Osteoblast (primary cell): ENCODE data around the gene LRRC28. TPM values are rescaled to one million over a fixed set of nuclear protein-coding genes. Genes with fewer than 3 reads are reported as not detected.

Source experiments
- DNase-seq: peaks from one replicate; pipeline ENCODE4 v3.0.0; 2011; ENCODE audit warnings: low spot score, mixed read lengths; ENCODE audit not compliant: insufficient read length; ENCODE audit errors: missing footprints
- H2AFZ ChIP-seq: 2 replicates; pipeline ENCODE4 v1.6.0; 2011; ENCODE audit warnings: mild to moderate bottlenecking, low read length
- H3K27ac ChIP-seq: 2 replicates; pipeline ENCODE4 v1.5.1; 2011; ENCODE audit warnings: mild to moderate bottlenecking, low read depth, low read length, moderate library complexity
- H3K27me3 ChIP-seq: 2 replicates; pipeline ENCODE4 v1.6.0; 2012; ENCODE audit warnings: mild to moderate bottlenecking, control low read depth, inconsistent platforms, low read length, moderate library complexity; ENCODE audit not compliant: insufficient read depth
- H3K36me3 ChIP-seq: 2 replicates; pipeline ENCODE4 v1.5.1; 2011; ENCODE audit warnings: mild to moderate bottlenecking, low read length, control low read depth, moderate library complexity; ENCODE audit not compliant: insufficient read depth
- H3K4me1 ChIP-seq: 2 replicates; pipeline ENCODE4 v1.5.1; 2011; ENCODE audit warnings: mild to moderate bottlenecking, low read length, control low read depth, moderate library complexity; ENCODE audit not compliant: insufficient read depth
- H3K4me2 ChIP-seq: 2 replicates; pipeline ENCODE4 v1.6.0; 2011; ENCODE audit warnings: mild to moderate bottlenecking, low read length; ENCODE audit not compliant: insufficient read depth
- H3K4me3 ChIP-seq: fragments of 200-600 bp; sonication (generic); 3 replicates; pipeline ENCODE4 v1.5.1; 2012; ENCODE audit warnings: mild to moderate bottlenecking, low read length, inconsistent platforms; ENCODE audit not compliant: insufficient read depth
- H3K79me2 ChIP-seq: 2 replicates; pipeline ENCODE4 v1.6.0; 2012; ENCODE audit warnings: mild to moderate bottlenecking, low read length, control low read depth, inconsistent platforms; ENCODE audit not compliant: insufficient read depth
- H3K9me3 ChIP-seq: 2 replicates; pipeline ENCODE4 v1.5.1; 2011; ENCODE audit warnings: low read depth, low read length, control low read depth
- H4K20me1 ChIP-seq: 2 replicates; pipeline ENCODE4 v1.6.0; 2012; ENCODE audit warnings: mild to moderate bottlenecking, low read length, control low read depth; ENCODE audit not compliant: insufficient read depth
- CTCF ChIP-seq: IDR thresholded peaks from 2 replicates; pipeline ENCODE4 v1.5.1; 2011; ENCODE audit warnings: mild to moderate bottlenecking, low read depth, low read length, moderate library complexity; ENCODE audit errors: extremely low read depth
- total RNA-seq: library from RNA; depleted of rRNA; stranded (reverse); fragments of >200 nt; gene quantifications from 2 replicates; pipeline ENCODE4 v1.2.3, GENCODE V29; 2012

The LRRC28 gene
- total RNA-seq, 1 donor: 32.6 TPM

- no peak for DNase-seq
- Histone ChIP-seq H2AFZ (no peak overlapping the region), H3K27me3 (no peaks in the 10 kb centered on the region), H3K4me3 (no peak overlapping the region), H3K79me2 (no peaks in the 10 kb centered on the region), H3K36me3 (no peaks in the 10 kb centered on the region), H3K4me1 (peaks cover 16% of the 10 kb centered on the region), H3K9me3 (no peaks in the 10 kb centered on the region), H3K27ac (no peak overlapping the region), H3K4me2 (no peak overlapping the region), H4K20me1 (no peaks in the 10 kb centered on the region)
- TF ChIP-seq CTCF: no peak
Observed at GRCh38 chr15:99347574-99347973, 96.3 kb downstream of the LRRC28 start.

GRCh38 chr15:99348412-99348811, 97.1 kb downstream of the LRRC28 start:
- Histone ChIP-seq H3K27me3 (no peaks in the 10 kb centered on the region), H3K4me3 (no peak overlapping the region), H3K4me2 (no peak overlapping the region), H3K36me3 (no peaks in the 10 kb centered on the region), H4K20me1 (no peaks in the 10 kb centered on the region), H3K4me1 (peaks cover 16% of the 10 kb centered on the region), H3K9me3 (no peaks in the 10 kb centered on the region), H3K27ac (no peak overlapping the region), H2AFZ (no peak overlapping the region), H3K79me2 (no peaks in the 10 kb centered on the region)
- DNase-seq: no peak
- no peak for TF ChIP-seq CTCF

GRCh38 chr15:99350408-99350807, 99.1 kb downstream of the LRRC28 start:
- Histone ChIP-seq H3K4me2 (no peak overlapping the region), H4K20me1 (no peaks in the 10 kb centered on the region), H3K4me3 (no peak overlapping the region), H3K79me2 (no peaks in the 10 kb centered on the region), H2AFZ (no peak overlapping the region), H3K27ac (no peak overlapping the region), H3K4me1 (no peaks in the 10 kb centered on the region), H3K27me3 (no peaks in the 10 kb centered on the region), H3K36me3 (no peaks in the 10 kb centered on the region), H3K9me3 (no peaks in the 10 kb centered on the region)
- DNase-seq: no peak
- TF ChIP-seq CTCF: no peak

- Histone ChIP-seq H3K36me3 (no peaks in the 10 kb centered on the region), H3K4me2 (no peak overlapping the region), H3K27me3 (no peaks in the 10 kb centered on the region), H3K79me2 (no peaks in the 10 kb centered on the region), H3K27ac (no peak overlapping the region), H4K20me1 (no peaks in the 10 kb centered on the region), H3K9me3 (no peaks in the 10 kb centered on the region), H3K4me3 (no peak overlapping the region), H3K4me1 (no peaks in the 10 kb centered on the region), H2AFZ (no peak overlapping the region)
- DNase-seq: no peak
- no peak for TF ChIP-seq CTCF
Observed at GRCh38 chr15:99359769-99360168, 108.5 kb downstream of the LRRC28 start.
